Thyroid gland (tissue), 4 donors: ENCODE measurements around the gene COQ2. TPM values are rescaled to one million over a fixed set of nuclear protein-coding genes. Genes with fewer than 3 reads are reported as not detected.

Experiments used
- DNase-seq, 2 donors: peaks; one replicate each; pipeline ENCODE4 v3.0.0-alpha.2; 2019
- H3K27ac ChIP-seq, 3 donors: fragments of 200-600 bp; sonication (generic); 1 replicate in 2 of 3; 2 replicates in 1 of 3; pipeline ENCODE4 v1.5.1; 2016 to 2019; ENCODE audit warnings: mild to moderate bottlenecking in 1 of 3, moderate library complexity in 1 of 3
- H3K27me3 ChIP-seq: fragments of 200-600 bp; sonication (generic); one replicate; pipeline ENCODE4 v1.5.1; 2019
- H3K36me3 ChIP-seq, 2 donors: fragments of 200-600 bp; sonication (generic); one replicate each; pipeline ENCODE4 v1.5.1; 2016 to 2019
- H3K4me1 ChIP-seq, 2 donors: fragments of 200-600 bp; sonication (generic); one replicate each; pipeline ENCODE4 v1.5.1; 2017 to 2019
- H3K4me3 ChIP-seq, 3 donors: fragments of 200-600 bp; sonication (generic); replicated peaks in 1 of 3; 1 replicate in 2 of 3; 2 replicates in 1 of 3; pipeline ENCODE4 v1.5.1; 2016; ENCODE audit warnings: mild to moderate bottlenecking in 1 of 3
- H3K9me3 ChIP-seq: fragments of 200-600 bp; sonication (generic); one replicate; pipeline ENCODE4 v1.5.1; 2017
- CTCF ChIP-seq, 6 experiments: fragments of 200-600 bp in 3 of 6; fragments of 450-650 bp in 3 of 6; sonication (generic) in 3 of 6; IDR thresholded peaks; one replicate each; pipeline ENCODE4 v1.5.1; 2016 to 2019; ENCODE audit warnings: antibody characterized with exemption in 6 of 6, mild to moderate bottlenecking in 2 of 6, inconsistent platforms in 1 of 6, moderate library complexity in 1 of 6
- POLR2A ChIP-seq, 2 donors: fragments of 450-650 bp; IDR thresholded peaks; one replicate each; pipeline ENCODE4 v1.6.1; 2017; ENCODE audit warnings: antibody characterized with exemption in 2 of 2, mild to moderate bottlenecking in 2 of 2, moderate library complexity in 1 of 2
- WGBS, 2 donors: methylation state at CpG; one replicate each; pipeline ENCODE4 v1.1.5; 2017; 5-methylcytosine and 5-hydroxymethylcytosine counted together
- intact Hi-C: fragments of 100-400 bp; cut with DNase I; formaldehyde crosslinking; loops from one replicate; pipeline ENCODE4 v1.15.1; 2023
- total RNA-seq, 4 donors: library from RNA; depleted of rRNA; stranded (reverse); fragments of >200 nt; gene quantifications; one replicate each; pipeline ENCODE4 v1.2.3, GENCODE V29; 2016

The COQ2 gene
- total RNA-seq, 4 donors from 2014 or later = 6.0 to 29.1 (median 14.0) TPM

- TF ChIP-seq CTCF (IDR thresholded peaks at IDR 0.05) (no peak), POLR2A (IDR thresholded peaks at IDR 0.05) (no peak)
- peaks cover 0 to 2% of the 10 kb centered on the region in 2 donors for H3K36me3 ChIP-seq
- intact Hi-C loops = loop anchor here (10.0 kb wide), 2 partner anchors 192 to 812 kb away; no protein-coding TSS in a partner anchor
- H3K27ac ChIP-seq = no peak overlapping the region
- no peaks in the 10 kb centered on the region for H3K27me3 ChIP-seq
- peaks cover 5 to 6% of the 10 kb centered on the region in 2 donors for H3K4me1 ChIP-seq
- DNase-seq = no peak
- 91 to 98% methylated on average over 1 of the region's 1 CpG for WGBS, 2 donors
- H3K4me3 ChIP-seq = no peak overlapping the region
- no peaks in the 10 kb centered on the region for H3K9me3 ChIP-seq
Observed at GRCh38 chr4:83266689-83267088, 17.9 kb downstream of the COQ2 start.

GRCh38 chr4:83263106-83263505 lies 21.5 kb downstream of the COQ2 start:
- intact Hi-C loops = loop anchor here (10.0 kb wide), 2 partner anchors 188 to 808 kb away; no protein-coding TSS in a partner anchor

DNA sequence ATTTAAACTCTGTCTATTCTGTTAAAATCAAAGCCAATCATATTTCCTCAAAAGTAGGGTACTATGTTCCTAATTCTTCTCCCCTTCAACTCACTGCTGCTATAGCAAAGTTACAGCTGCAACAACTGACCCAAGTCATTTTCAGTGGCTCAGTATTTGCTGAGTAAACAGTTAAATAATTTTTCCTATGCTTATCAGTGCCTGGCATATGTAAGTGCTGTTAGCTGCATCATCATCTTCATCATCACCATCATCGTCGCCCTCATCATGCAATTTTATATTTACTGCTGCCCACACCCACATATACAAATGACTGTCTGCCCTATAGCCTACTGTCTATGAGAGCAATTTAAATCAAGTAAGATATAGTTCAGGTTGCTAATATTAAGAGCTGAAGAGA lies 21.9 kb downstream of the COQ2 start:
- intact Hi-C loops = loop anchor here (10.0 kb wide), 2 partner anchors 188 to 808 kb away; no protein-coding TSS in a partner anchor
- no peak overlapping the region for H3K4me3 ChIP-seq
- H3K9me3 ChIP-seq = no peaks in the 10 kb centered on the region
- H3K4me1 ChIP-seq = peaks cover 5 to 6% of the 10 kb centered on the region in 2 donors
- no peak for DNase-seq
- H3K36me3 ChIP-seq = peaks cover 0 to 2% of the 10 kb centered on the region in 2 donors
- TF ChIP-seq CTCF (IDR thresholded peaks at IDR 0.05) = no peak
- TF ChIP-seq POLR2A (IDR thresholded peaks at IDR 0.05) = no peak
- H3K27ac ChIP-seq = no peak overlapping the region
- no peaks in the 10 kb centered on the region for H3K27me3 ChIP-seq
- WGBS, 2 donors = 95 to 98% methylated on average over 2 of the region's 2 CpGs

More at GRCh38 chr4:83263106-83263505, 21.5 kb downstream of the COQ2 start:
- H3K27me3 ChIP-seq = no peaks in the 10 kb centered on the region
- peaks cover 5 to 6% of the 10 kb centered on the region in 2 donors for H3K4me1 ChIP-seq
- 76 to 81% methylated on average over 1 of the region's 1 CpG for WGBS, 2 donors
- no peaks in the 10 kb centered on the region for H3K9me3 ChIP-seq
- TF ChIP-seq CTCF (IDR thresholded peaks at IDR 0.05) (no peak), POLR2A (IDR thresholded peaks at IDR 0.05) (no peak)
- H3K36me3 ChIP-seq = peaks cover 0 to 2% of the 10 kb centered on the region in 2 donors
- no peak overlapping the region for H3K27ac ChIP-seq
- H3K4me3 ChIP-seq = no peak overlapping the region
- no peak for DNase-seq

DNA sequence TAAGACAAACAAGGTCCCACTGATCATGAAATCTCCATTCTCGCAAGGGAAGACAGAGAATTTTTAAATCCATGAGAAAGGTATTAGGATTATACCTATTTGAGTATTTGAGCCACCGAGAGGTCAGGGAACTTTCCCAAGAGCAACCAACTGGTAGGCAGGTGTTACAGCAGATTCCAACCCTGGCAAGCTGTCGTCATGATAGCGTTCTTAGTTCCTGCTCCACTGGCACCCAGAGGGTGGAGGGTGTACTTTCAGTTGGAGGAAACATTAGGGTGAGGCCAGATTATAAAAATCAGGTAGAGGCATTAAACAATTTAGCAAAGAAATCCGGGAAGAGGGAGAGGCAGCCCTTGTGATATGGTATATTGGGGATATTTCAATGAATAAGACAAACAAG lies 23.3 kb downstream of the COQ2 start:
- intact Hi-C loops = loop anchor here (10.0 kb wide), 2 partner anchors 187 to 807 kb away; no protein-coding TSS in a partner anchor

More for the DNA sequence above, 23.3 kb downstream of the COQ2 start:
- H3K27ac ChIP-seq = no peak overlapping the region
- H3K9me3 ChIP-seq = no peaks in the 10 kb centered on the region
- WGBS, 2 donors = 95% methylated on average over 5 of the region's 5 CpGs
- no peak for DNase-seq
- no peak for TF ChIP-seq POLR2A (IDR thresholded peaks at IDR 0.05)
- no peak for TF ChIP-seq CTCF (IDR thresholded peaks at IDR 0.05)
- H3K27me3 ChIP-seq = no peaks in the 10 kb centered on the region
- no peak overlapping the region for H3K4me3 ChIP-seq
- H3K4me1 ChIP-seq = no peaks in the 10 kb centered on the region
- H3K36me3 ChIP-seq = peaks cover 0 to 2% of the 10 kb centered on the region in 2 donors
